HEK293 (cell line): Measurements from ENCODE around the gene ALOX15.
A peak's percentile ranks its signal among the peaks of the same experiment; 100 is the strongest.

Experiments used
- CTCF ChIA-PET: fragments of 350-600 bp; formaldehyde crosslinking; extraction: SDS; loops from one replicate; lab custom pipeline; 2021; ENCODE audit warnings: antibody characterized with exemption; lab: Yijun Ruan, JAX
- POLR2A ChIA-PET: fragments of 300-600 bp; formaldehyde crosslinking; extraction: SDS; loops from one replicate; lab custom pipeline; 2020; ENCODE audit warnings: antibody characterized with exemption, inconsistent platforms; lab: Yijun Ruan, JAX
- H3K27ac ChIP-seq: fragments of 200-500 bp; sonication (Bioruptor generic); 2 replicates; pipeline ENCODE4 v1.5.1; 2014; ENCODE audit warnings: low read depth, low read length, control low read depth, inconsistent platforms; ENCODE audit errors: extremely low read depth
- H3K36me3 ChIP-seq, 2 experiments: fragments of 200-500 bp in 1 of 2; sonication (Bioruptor generic) in 1 of 2; 1 replicate in 1 of 2; 2 replicates in 1 of 2; pipeline ENCODE4 v1.5.1; 2014 to 2017; ENCODE audit warnings: inconsistent platforms in 2 of 2, low read length in 2 of 2; ENCODE audit not compliant: control insufficient read depth in 2 of 2, insufficient read depth in 1 of 2
- H3K4me1 ChIP-seq: fragments of 200-500 bp; sonication (Bioruptor generic); 2 replicates; pipeline ENCODE4 v1.5.1; 2014; ENCODE audit warnings: mild to moderate bottlenecking, low read length, inconsistent platforms; ENCODE audit not compliant: control insufficient read depth, insufficient read depth
- H3K4me3 ChIP-seq: 2 replicates; pipeline ENCODE4 v1.5.1; 2011; ENCODE audit warnings: low read depth, mild to moderate bottlenecking, control low read depth, low read length, moderate library complexity
- H3K9me3 ChIP-seq: fragments of 200-500 bp; sonication (Bioruptor generic); 2 replicates; pipeline ENCODE4 v1.5.1; 2014; ENCODE audit warnings: low read depth, low read length, inconsistent platforms; ENCODE audit not compliant: control insufficient read depth, insufficient read depth
- EGR2 ChIP-seq: fragments of 450-650 bp; formaldehyde crosslinking; IDR thresholded peaks from 2 replicates; pipeline ENCODE4 v1.5.1; 2016; ENCODE audit warnings: low read depth, missing biosample characterization, missing genetic modification characterization
- FEZF1 ChIP-seq: fragments of 450-650 bp; formaldehyde crosslinking; IDR thresholded peaks from 2 replicates; pipeline ENCODE4 v1.5.1; 2016; ENCODE audit warnings: missing biosample characterization, missing genetic modification characterization
- GLI2 ChIP-seq: fragments of 450-650 bp; formaldehyde crosslinking; IDR thresholded peaks from 2 replicates; pipeline ENCODE4; 2017; ENCODE audit warnings: missing biosample characterization, missing genetic modification characterization, low read depth, borderline replicate concordance
- GLIS1 ChIP-seq: fragments of 450-650 bp; formaldehyde crosslinking; IDR thresholded peaks from 2 replicates; pipeline ENCODE4 v1.5.1; 2016; ENCODE audit warnings: missing biosample characterization, missing genetic modification characterization
- OSR2 ChIP-seq: fragments of 450-650 bp; formaldehyde crosslinking; IDR thresholded peaks from 2 replicates; pipeline ENCODE4 v1.5.1; 2016; ENCODE audit warnings: missing biosample characterization, missing genetic modification characterization
- PRDM2 ChIP-seq: fragments of 450-650 bp; formaldehyde crosslinking; IDR thresholded peaks from 2 replicates; pipeline ENCODE4 v1.5.1; 2016; ENCODE audit warnings: missing biosample characterization, missing genetic modification characterization, borderline replicate concordance
- REPIN1 ChIP-seq: fragments of 450-650 bp; formaldehyde crosslinking; IDR thresholded peaks from 2 replicates; pipeline ENCODE4 v1.5.1; 2017; ENCODE audit warnings: missing biosample characterization, missing genetic modification characterization, low read depth
- SCRT2 ChIP-seq: fragments of 450-650 bp; formaldehyde crosslinking; IDR thresholded peaks from 2 replicates; pipeline ENCODE4 v1.5.1; 2016; ENCODE audit warnings: missing biosample characterization, missing genetic modification characterization
- TRIM28 ChIP-seq: IDR thresholded peaks from 2 replicates; pipeline ENCODE4 v1.6.1; 2011; ENCODE audit warnings: low read length, control low read depth, borderline replicate concordance
- YY1 ChIP-seq: fragments of 450-650 bp; formaldehyde crosslinking; IDR thresholded peaks from 2 replicates; pipeline ENCODE4 v1.5.1; 2018; ENCODE audit warnings: missing biosample characterization, missing genetic modification characterization
- ZNF140 ChIP-seq: fragments of 450-650 bp; formaldehyde crosslinking; IDR thresholded peaks from 2 replicates; pipeline ENCODE4 v1.5.1; 2016; ENCODE audit warnings: missing biosample characterization, missing genetic modification characterization
- ZNF169 ChIP-seq: fragments of 450-650 bp; formaldehyde crosslinking; IDR thresholded peaks from 2 replicates; pipeline ENCODE4 v1.5.1; 2016; ENCODE audit warnings: missing biosample characterization, missing genetic modification characterization
- ZNF211 ChIP-seq: fragments of 450-650 bp; formaldehyde crosslinking; IDR thresholded peaks from 2 replicates; pipeline ENCODE4 v1.5.1; 2016; ENCODE audit warnings: low read depth, missing biosample characterization, missing genetic modification characterization
- ZNF26 ChIP-seq: fragments of 450-650 bp; formaldehyde crosslinking; IDR thresholded peaks from 2 replicates; pipeline ENCODE4 v1.5.1; 2016; ENCODE audit warnings: missing biosample characterization, missing genetic modification characterization
- ZNF341 ChIP-seq: fragments of 450-650 bp; formaldehyde crosslinking; IDR thresholded peaks from 2 replicates; pipeline ENCODE4; 2016; ENCODE audit warnings: low read depth, missing biosample characterization, missing genetic modification characterization
- ZNF776 ChIP-seq: fragments of 450-650 bp; formaldehyde crosslinking; IDR thresholded peaks from 2 replicates; pipeline ENCODE4 v1.5.0; 2017; ENCODE audit warnings: missing biosample characterization, missing genetic modification characterization, borderline replicate concordance

Gene ALOX15

GRCh38 chr17:4648741-4649140 is 7.3 kb upstream of the ALOX15 start:
- POLR2A ChIA-PET, result no interaction called here
- H3K4me3 ChIP-seq, result no peak overlapping the region
- TF ChIP-seq YY1 (tag by site-specific recombination) (no peak), ZNF169 (tag by site-specific recombination) (no peak), PRDM2 (tag by site-specific recombination) (no peak), TRIM28 (no peak), FEZF1 (tag by site-specific recombination) (0 out of 2 replicates have a peak, but pooled peaks have one; percentile 16), ZNF211 (tag by site-specific recombination) (no peak)
- TF ChIP-seq, all 188 proteins: peak for 1
- Histone ChIP-seq H3K36me3 (no peaks in the 10 kb centered on the region), H3K9me3 (no peaks in the 10 kb centered on the region), H3K4me1 (peaks cover 3% of the 10 kb centered on the region; the same call in 1 of the 2 replicates), H3K27ac (no peak overlapping the region)
- CTCF ChIA-PET, result interaction anchor here (0.7 to 1.0 kb wide), 3 partner anchors 82 to 166 kb away, joined by 3 to 5 read pairs (median 4); no protein-coding TSS in a partner anchor

- H3K4me1 ChIP-seq, result peaks cover 3% of the 10 kb centered on the region; the same call in 1 of the 2 replicates
- no peak overlapping the region for H3K27ac ChIP-seq
- TF ChIP-seq OSR2 (tag by site-specific recombination), result no peak
- TF ChIP-seq ZNF341 (tag by site-specific recombination), result no peak
- no peak for TF ChIP-seq REPIN1 (tag by site-specific recombination)
- TF ChIP-seq ZNF140, result no peak
- no peak for TF ChIP-seq ZNF26 (tag by site-specific recombination)
- TF ChIP-seq EGR2 (tag by site-specific recombination), result no peak
- TF ChIP-seq GLIS1 (tag by site-specific recombination), result no peak
- TF ChIP-seq ZNF776 (tag by site-specific recombination), result no peak
- no peak overlapping the region for H3K4me3 ChIP-seq
- POLR2A ChIA-PET, result interaction anchor here (0.7 kb wide), 1 partner anchor 37 kb away, joined by 5 read pairs; no protein-coding TSS in a partner anchor
- H3K36me3 ChIP-seq, result no peaks in the 10 kb centered on the region
- no peaks in the 10 kb centered on the region for H3K9me3 ChIP-seq
- CTCF ChIA-PET, result interaction anchor here (0.6 to 1.9 kb wide), 3 partner anchors 19 to 256 kb away, joined by 3 to 7 read pairs (median 6); no protein-coding TSS in a partner anchor
Measured at GRCh38 chr17:4645642-4646041, 4.2 kb upstream of the ALOX15 start.

- ChIA-PET CTCF (interaction anchor here (1.0 kb wide), 1 partner anchor 77 kb away, joined by 8 read pairs; no protein-coding TSS in a partner anchor), POLR2A (no interaction called here)
- Histone ChIP-seq H3K36me3 (no peaks in the 10 kb centered on the region), H3K4me3 (no peak overlapping the region), H3K9me3 (no peaks in the 10 kb centered on the region), H3K27ac (no peak overlapping the region), H3K4me1 (no peaks in the 10 kb centered on the region; the same call in 1 of the 2 replicates)
- no peak for TF ChIP-seq GLI2 (tag by site-specific recombination)
- TF ChIP-seq SCRT2 (tag by site-specific recombination), result peak; percentile 56; the same call in 1 of the 2 replicates
Measured at GRCh38 chr17:4643676-4644075, 2.2 kb upstream of the ALOX15 start.
